Dendritic cell treated with granulocyte-macrophage colony-stimulating factor and Interleukin-4, amounts not matched to agents 40 ng/mL and 50 ng/mL, for 4 days (primary cell): ENCODE data around the gene PRKG1.
"Not testable (repeated sequence)": the region's sequence is repeated elsewhere in the genome, so short reads cannot be mapped to it uniquely, and the experiment has no call there.

Experiments
- H3K27ac Mint-ChIP-seq: one replicate; pipeline ENCODE4 v1.8.0; 2022; ENCODE audit warnings: mild to moderate bottlenecking, mixed read lengths
- H3K27me3 Mint-ChIP-seq: one replicate; pipeline ENCODE4 v1.8.0; 2022; ENCODE audit warnings: mild to moderate bottlenecking, mixed read lengths
- H3K36me3 Mint-ChIP-seq: one replicate; pipeline ENCODE4 v1.8.0; 2022; ENCODE audit warnings: low read depth, mixed read lengths
- H3K4me1 Mint-ChIP-seq: one replicate; pipeline ENCODE4 v1.8.0; 2022; ENCODE audit warnings: low read depth, mixed read lengths
- H3K4me3 Mint-ChIP-seq: one replicate; pipeline ENCODE4 v1.8.0; 2022; ENCODE audit warnings: mild to moderate bottlenecking, moderate library complexity, mixed read lengths
- H3K9me3 Mint-ChIP-seq: one replicate; pipeline ENCODE4 v1.8.0; 2022; ENCODE audit warnings: mixed read lengths
- intact Hi-C: fragments of 100-400 bp; cut with micrococcal nuclease; formaldehyde crosslinking; loops from one replicate; pipeline ENCODE4 v1.15.0; 2022

PRKG1 gene

GRCh38 chr10:52029628-52030027, 955.3 kb downstream of the PRKG1 start:
- Mint-ChIP-seq H3K27ac (no peak overlapping the region), H3K4me1 (no peaks in the 10 kb centered on the region), H3K27me3 (no peaks in the 10 kb centered on the region), H3K9me3 (no peaks in the 10 kb centered on the region), H3K4me3 (no peak overlapping the region), H3K36me3 (no peaks in the 10 kb centered on the region)
- intact Hi-C loops = no loop called here

GRCh38 chr10:52030051-52030790, 955.9 kb downstream of the PRKG1 start:
- no peaks in the 10 kb centered on the region for H3K36me3 Mint-ChIP-seq
- peaks cover 3% of the 10 kb centered on the region for H3K9me3 Mint-ChIP-seq
- intact Hi-C loops = no loop called here
- no peaks in the 10 kb centered on the region for H3K4me1 Mint-ChIP-seq
- H3K27ac Mint-ChIP-seq = no peak overlapping the region
- H3K4me3 Mint-ChIP-seq = no peak overlapping the region
- H3K27me3 Mint-ChIP-seq = no peaks in the 10 kb centered on the region

- Mint-ChIP-seq H3K27me3 (no peaks in the 10 kb centered on the region), H3K36me3 (no peaks in the 10 kb centered on the region), H3K4me1 (no peaks in the 10 kb centered on the region), H3K27ac (no peak overlapping the region), H3K9me3 (peaks cover 11% of the 10 kb centered on the region), H3K4me3 (no peak overlapping the region)
- intact Hi-C loops = no loop called here
Observed at GRCh38 chr10:52030975-52031374, 956.7 kb downstream of the PRKG1 start.

GRCh38 chr10:52031771-52032170, 957.5 kb downstream of the PRKG1 start:
- Mint-ChIP-seq H3K36me3 (no peaks in the 10 kb centered on the region), H3K27ac (no peak overlapping the region), H3K9me3 (peaks cover 19% of the 10 kb centered on the region), H3K27me3 (no peaks in the 10 kb centered on the region), H3K4me3 (no peak overlapping the region), H3K4me1 (no peaks in the 10 kb centered on the region)
- intact Hi-C loops = no loop called here

- H3K27ac Mint-ChIP-seq = no peak overlapping the region
- H3K36me3 Mint-ChIP-seq = no peaks in the 10 kb centered on the region
- H3K4me1 Mint-ChIP-seq = no peaks in the 10 kb centered on the region
Observed at GRCh38 chr10:52032681-52033629, 958.7 kb downstream of the PRKG1 start.

GRCh38 chr10:52039002-52039793, 964.9 kb downstream of the PRKG1 start:
- intact Hi-C loops = not testable (repeated sequence)

More at GRCh38 chr10:52032681-52033629, 958.7 kb downstream of the PRKG1 start:
- no peak overlapping the region for H3K4me3 Mint-ChIP-seq
- intact Hi-C loops = no loop called here
- H3K9me3 Mint-ChIP-seq = peaks cover 29% of the 10 kb centered on the region
- H3K27me3 Mint-ChIP-seq = no peaks in the 10 kb centered on the region

GRCh38 chr10:52040486-52040885, 966.2 kb downstream of the PRKG1 start:
- intact Hi-C loops = no loop called here
- no peak overlapping the region for H3K4me3 Mint-ChIP-seq
- no peaks in the 10 kb centered on the region for H3K27me3 Mint-ChIP-seq
- no peaks in the 10 kb centered on the region for H3K4me1 Mint-ChIP-seq
- no peaks in the 10 kb centered on the region for H3K36me3 Mint-ChIP-seq
- H3K9me3 Mint-ChIP-seq = peaks cover 34% of the 10 kb centered on the region
- no peak overlapping the region for H3K27ac Mint-ChIP-seq

More at GRCh38 chr10:52039002-52039793, 964.9 kb downstream of the PRKG1 start:
- not testable (repeated sequence) for H3K27me3 Mint-ChIP-seq, H3K36me3 Mint-ChIP-seq, H3K27ac Mint-ChIP-seq, H3K4me1 Mint-ChIP-seq, H3K4me3 Mint-ChIP-seq
- peaks cover 40% of the 10 kb centered on the region for H3K9me3 Mint-ChIP-seq

- Mint-ChIP-seq H3K4me3 (no peak overlapping the region), H3K9me3 (peaks cover 10% of the 10 kb centered on the region), H3K36me3 (no peaks in the 10 kb centered on the region), H3K4me1 (no peaks in the 10 kb centered on the region), H3K27ac (no peak overlapping the region), H3K27me3 (no peaks in the 10 kb centered on the region)
- intact Hi-C loops = no loop called here
Observed at GRCh38 chr10:52043811-52044210, 969.5 kb downstream of the PRKG1 start.

- intact Hi-C loops = no loop called here
- H3K27ac Mint-ChIP-seq = no peak overlapping the region
- no peaks in the 10 kb centered on the region for H3K4me1 Mint-ChIP-seq
- H3K9me3 Mint-ChIP-seq = peaks cover 21% of the 10 kb centered on the region
- H3K4me3 Mint-ChIP-seq = no peak overlapping the region
- no peaks in the 10 kb centered on the region for H3K27me3 Mint-ChIP-seq
- H3K36me3 Mint-ChIP-seq = no peaks in the 10 kb centered on the region
Observed at GRCh38 chr10:52048051-52048450, 973.8 kb downstream of the PRKG1 start.

- Mint-ChIP-seq H3K9me3 (peaks cover 21% of the 10 kb centered on the region), H3K4me3 (no peak overlapping the region), H3K4me1 (no peaks in the 10 kb centered on the region), H3K27me3 (no peaks in the 10 kb centered on the region), H3K36me3 (no peaks in the 10 kb centered on the region), H3K27ac (no peak overlapping the region)
- intact Hi-C loops = no loop called here
Observed at GRCh38 chr10:52050429-52051047, 976.3 kb downstream of the PRKG1 start.

GRCh38 chr10:52053497-52053896, 979.2 kb downstream of the PRKG1 start:
- intact Hi-C loops = no loop called here
- H3K4me1 Mint-ChIP-seq = no peaks in the 10 kb centered on the region

GRCh38 chr10:52056291-52056690, 982.0 kb downstream of the PRKG1 start:
- Mint-ChIP-seq H3K27ac (no peak overlapping the region), H3K9me3 (no peaks in the 10 kb centered on the region), H3K27me3 (no peaks in the 10 kb centered on the region), H3K36me3 (no peaks in the 10 kb centered on the region), H3K4me3 (no peak overlapping the region), H3K4me1 (no peaks in the 10 kb centered on the region)
- intact Hi-C loops = no loop called here

More at GRCh38 chr10:52053497-52053896, 979.2 kb downstream of the PRKG1 start:
- Mint-ChIP-seq H3K4me3 (no peak overlapping the region), H3K36me3 (no peaks in the 10 kb centered on the region), H3K27ac (no peak overlapping the region), H3K27me3 (no peaks in the 10 kb centered on the region), H3K9me3 (peaks cover 14% of the 10 kb centered on the region)

GRCh38 chr10:52059089-52059488, 984.8 kb downstream of the PRKG1 start:
- Mint-ChIP-seq H3K36me3 (no peaks in the 10 kb centered on the region), H3K27ac (no peak overlapping the region), H3K9me3 (no peaks in the 10 kb centered on the region), H3K27me3 (no peaks in the 10 kb centered on the region), H3K4me1 (no peaks in the 10 kb centered on the region), H3K4me3 (no peak overlapping the region)
- intact Hi-C loops = no loop called here
